PC-3 (cell line): Measurements from ENCODE around the gene GPR25.

ENCODE experiments used
- EZH2 ChIP-seq: fragments of 300-600 bp; sonication (generic); IDR thresholded peaks from one replicate; pipeline ENCODE4 v1.6.1; 2017; ENCODE audit warnings: antibody characterized with exemption, mild to moderate bottlenecking, low read length; ENCODE audit not compliant: unreplicated experiment
- TF ChIP-seq, protein P1 (sequence below): fragments of 300-600 bp; sonication (generic); conservative IDR thresholded peaks from 2 replicates; pipeline ENCODE4 v1.5.1; 2017; ENCODE audit warnings: antibody characterized with exemption, low read depth, mild to moderate bottlenecking, low read length

DNA sequence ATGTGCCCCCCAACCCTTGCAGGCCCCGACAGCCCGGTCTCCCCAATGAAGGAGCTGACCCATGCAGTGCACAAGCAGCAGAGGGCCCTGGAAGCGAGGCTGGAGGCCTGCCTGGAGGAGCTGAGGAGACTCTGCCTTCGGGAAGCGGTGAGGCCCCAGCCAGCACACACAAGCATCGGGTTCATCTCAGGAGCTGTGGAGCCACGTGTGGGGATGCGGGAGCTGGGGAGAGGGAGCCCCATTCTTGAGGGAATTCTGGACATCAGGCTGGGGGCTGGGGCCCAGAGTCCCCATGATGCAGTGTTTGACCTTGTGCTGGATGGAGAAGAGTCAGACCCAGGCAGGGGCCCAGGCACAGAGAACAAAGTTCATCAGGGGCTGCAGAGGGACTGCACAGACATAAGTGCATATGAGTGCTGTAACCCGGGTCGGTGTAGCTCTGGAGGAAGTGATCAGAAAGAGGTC, 26.7 kb downstream of the GPR25 start:
- TF ChIP-seq, protein P1, sequence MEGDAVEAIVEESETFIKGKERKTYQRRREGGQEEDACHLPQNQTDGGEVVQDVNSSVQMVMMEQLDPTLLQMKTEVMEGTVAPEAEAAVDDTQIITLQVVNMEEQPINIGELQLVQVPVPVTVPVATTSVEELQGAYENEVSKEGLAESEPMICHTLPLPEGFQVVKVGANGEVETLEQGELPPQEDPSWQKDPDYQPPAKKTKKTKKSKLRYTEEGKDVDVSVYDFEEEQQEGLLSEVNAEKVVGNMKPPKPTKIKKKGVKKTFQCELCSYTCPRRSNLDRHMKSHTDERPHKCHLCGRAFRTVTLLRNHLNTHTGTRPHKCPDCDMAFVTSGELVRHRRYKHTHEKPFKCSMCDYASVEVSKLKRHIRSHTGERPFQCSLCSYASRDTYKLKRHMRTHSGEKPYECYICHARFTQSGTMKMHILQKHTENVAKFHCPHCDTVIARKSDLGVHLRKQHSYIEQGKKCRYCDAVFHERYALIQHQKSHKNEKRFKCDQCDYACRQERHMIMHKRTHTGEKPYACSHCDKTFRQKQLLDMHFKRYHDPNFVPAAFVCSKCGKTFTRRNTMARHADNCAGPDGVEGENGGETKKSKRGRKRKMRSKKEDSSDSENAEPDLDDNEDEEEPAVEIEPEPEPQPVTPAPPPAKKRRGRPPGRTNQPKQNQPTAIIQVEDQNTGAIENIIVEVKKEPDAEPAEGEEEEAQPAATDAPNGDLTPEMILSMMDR = no peak
- TF ChIP-seq EZH2 = no peak
